ENCODE data around the gene MAP4K1.
"Not testable (repeated sequence)": the region's sequence is repeated elsewhere in the genome, so short reads cannot be mapped to it uniquely, and the experiment has no call there.

The MAP4K1 gene

GRCh38 chr19:38624822-38625221 is 7.1 kb upstream of the MAP4K1 start:
- DNase-seq (ENCODE audit: low read depth): no peak

DNA sequence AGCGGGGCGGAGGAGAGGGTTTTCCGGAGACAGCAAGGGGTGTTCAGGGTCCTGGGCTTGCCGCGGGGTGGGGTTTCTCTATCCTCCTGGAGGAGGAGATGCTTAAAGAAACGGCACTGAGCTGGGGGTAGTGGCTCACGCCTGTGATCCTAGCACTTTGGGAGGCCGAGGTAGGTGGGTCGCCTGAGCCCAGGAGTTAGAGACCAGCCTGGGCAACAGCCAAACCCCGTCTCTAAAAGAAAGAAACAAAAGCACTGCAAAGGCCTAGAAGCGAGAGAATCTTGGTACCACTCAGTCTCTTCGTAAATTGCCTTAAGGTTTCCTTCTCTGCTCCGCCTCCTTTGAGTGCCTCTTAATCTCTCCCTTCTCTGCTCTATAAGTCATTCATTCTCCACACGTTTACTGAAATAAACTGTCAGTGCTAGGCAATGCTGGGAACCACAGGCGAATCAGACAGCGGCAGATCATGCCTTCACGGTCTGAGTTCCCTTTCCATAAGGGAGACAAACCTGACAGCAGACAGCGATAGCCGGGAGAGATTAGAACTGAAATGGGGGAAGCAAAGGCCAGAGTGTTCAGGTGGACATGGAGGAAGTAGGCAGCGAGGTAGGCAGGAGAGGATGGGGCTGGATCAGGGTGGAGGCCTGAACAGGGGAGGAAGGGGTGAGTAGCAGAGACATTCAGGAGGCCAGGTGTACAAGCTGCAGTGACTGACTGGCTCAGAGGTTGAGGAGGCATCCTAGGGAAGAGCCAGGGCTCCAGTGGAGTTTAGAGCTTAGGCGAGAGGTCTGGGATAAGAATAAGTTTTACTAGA is 1.8 kb upstream of the MAP4K1 start:
- DNase-seq (ENCODE audit: low read depth): no peak

GRCh38 chr19:38618590-38619360 is 1.0 kb upstream of the MAP4K1 start, which contains the start of gene EIF3K:
EIF3K (plus strand) TSS chr19:38619188; CDS start chr19:38619269, 81 bp downstream.
- peak; percentile 99 for DNase-seq (ENCODE audit: low read depth)

- DNase-seq (ENCODE audit: low read depth): no peak
Observed at GRCh38 chr19:38617283-38617763, 430 bp downstream of the MAP4K1 start.

DNA sequence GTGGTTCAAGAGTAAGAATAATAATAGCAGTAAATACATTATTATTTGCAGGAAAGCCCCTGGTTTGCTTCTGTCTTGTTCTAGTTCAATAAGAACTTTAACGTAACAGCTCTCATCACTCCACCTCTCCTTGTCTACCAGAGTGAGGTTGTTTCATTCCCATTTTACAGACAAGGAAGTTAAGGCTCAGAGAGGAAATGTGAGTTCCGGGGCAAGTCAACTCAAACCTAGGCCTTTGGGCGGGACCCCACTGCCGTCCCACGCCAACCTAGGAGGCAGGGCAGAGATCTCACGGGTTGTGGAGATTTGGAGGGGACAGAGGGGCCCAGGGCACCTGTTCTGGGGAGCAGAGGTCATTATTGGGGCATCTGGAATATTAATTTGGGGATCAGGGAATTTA is 1.5 kb downstream of the MAP4K1 start:
- DNase-seq (ENCODE audit: low read depth): no peak

GRCh38 chr19:38615007-38615581 is 2.7 kb downstream of the MAP4K1 start:
- DNase-seq (ENCODE audit: low read depth): no peak

- no peak for DNase-seq (ENCODE audit: low read depth)
Observed at GRCh38 chr19:38614289-38614688, 3.5 kb downstream of the MAP4K1 start.

DNA sequence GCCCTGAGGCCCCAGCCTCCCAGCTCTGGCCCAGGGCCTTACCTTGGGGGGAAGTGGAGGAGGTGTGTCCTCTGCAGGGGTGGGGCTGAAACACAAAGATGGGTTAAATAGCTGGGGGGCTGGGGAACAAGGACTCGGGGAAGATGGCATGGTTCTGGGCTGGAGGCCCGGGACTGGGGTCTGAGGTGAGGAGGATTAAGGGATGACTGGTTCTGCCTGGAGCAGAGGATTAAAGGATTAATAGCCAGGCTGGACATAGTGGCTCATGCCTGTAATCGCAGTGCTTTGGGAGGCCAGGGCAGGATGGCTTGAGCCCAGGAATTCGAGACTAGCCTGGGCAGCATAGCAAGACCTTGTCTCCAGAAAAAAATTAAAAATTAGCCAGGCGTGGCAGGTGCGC is 11.6 kb downstream of the MAP4K1 start:
- no peak for DNase-seq (ENCODE audit: low read depth)

GRCh38 chr19:38602856-38603255 is 14.9 kb downstream of the MAP4K1 start:
- not testable (repeated sequence) for DNase-seq (ENCODE audit: low read depth)

- DNase-seq (ENCODE audit: low read depth): no peak
Observed at GRCh38 chr19:38599722-38600121, 18.0 kb downstream of the MAP4K1 start.

- DNase-seq (ENCODE audit: low read depth): no peak
Observed at GRCh38 chr19:38597075-38597474, 20.7 kb downstream of the MAP4K1 start.

- no peak for DNase-seq (ENCODE audit: low read depth)
Observed at GRCh38 chr19:38596057-38596981, 21.4 kb downstream of the MAP4K1 start.

DNA sequence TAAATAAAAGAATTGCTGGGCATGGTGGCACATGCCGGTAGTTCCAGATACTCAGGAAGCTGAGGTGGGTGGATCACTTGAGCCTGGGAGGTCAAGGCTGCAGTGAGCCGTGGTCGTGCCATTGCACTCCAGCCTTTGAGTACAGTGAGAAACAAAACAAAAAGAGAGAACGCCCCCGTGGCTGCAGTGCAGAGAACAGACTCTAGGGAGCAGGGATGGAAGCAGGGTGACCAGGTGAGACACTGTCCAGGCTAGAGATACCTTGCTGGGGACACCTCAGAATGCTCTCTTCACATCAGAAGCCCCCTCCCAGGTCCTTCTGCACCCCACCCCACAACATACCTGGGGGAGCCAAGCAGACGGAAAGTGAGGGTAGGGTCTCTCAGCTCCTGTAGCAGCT is 24.8 kb downstream of the MAP4K1 start:
- DNase-seq (ENCODE audit: low read depth): no peak

GRCh38 chr19:38588041-38588440 is 29.7 kb downstream of the MAP4K1 start:
- DNase-seq (ENCODE audit: low read depth): no peak

- DNase-seq (ENCODE audit: low read depth): no peak
Observed at GRCh38 chr19:38587562-38587961, 30.2 kb downstream of the MAP4K1 start.

DNA sequence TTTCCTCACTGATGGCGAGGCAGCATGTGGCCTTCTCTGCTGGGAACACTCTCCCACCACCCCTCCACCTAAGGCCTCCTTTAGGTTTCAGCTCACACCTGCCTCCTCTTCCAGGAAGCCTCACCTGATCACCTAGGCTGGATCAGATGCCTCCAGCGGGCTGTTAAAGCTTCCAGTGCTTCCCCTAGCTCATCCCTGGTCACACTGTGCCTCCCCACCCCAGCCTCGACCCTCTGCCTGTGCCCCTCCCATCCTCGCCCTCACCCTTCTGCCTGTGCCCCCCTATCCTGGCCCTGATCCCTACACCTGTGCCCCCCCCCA is 33.8 kb downstream of the MAP4K1 start:
- no peak for DNase-seq (ENCODE audit: low read depth)

DNA sequence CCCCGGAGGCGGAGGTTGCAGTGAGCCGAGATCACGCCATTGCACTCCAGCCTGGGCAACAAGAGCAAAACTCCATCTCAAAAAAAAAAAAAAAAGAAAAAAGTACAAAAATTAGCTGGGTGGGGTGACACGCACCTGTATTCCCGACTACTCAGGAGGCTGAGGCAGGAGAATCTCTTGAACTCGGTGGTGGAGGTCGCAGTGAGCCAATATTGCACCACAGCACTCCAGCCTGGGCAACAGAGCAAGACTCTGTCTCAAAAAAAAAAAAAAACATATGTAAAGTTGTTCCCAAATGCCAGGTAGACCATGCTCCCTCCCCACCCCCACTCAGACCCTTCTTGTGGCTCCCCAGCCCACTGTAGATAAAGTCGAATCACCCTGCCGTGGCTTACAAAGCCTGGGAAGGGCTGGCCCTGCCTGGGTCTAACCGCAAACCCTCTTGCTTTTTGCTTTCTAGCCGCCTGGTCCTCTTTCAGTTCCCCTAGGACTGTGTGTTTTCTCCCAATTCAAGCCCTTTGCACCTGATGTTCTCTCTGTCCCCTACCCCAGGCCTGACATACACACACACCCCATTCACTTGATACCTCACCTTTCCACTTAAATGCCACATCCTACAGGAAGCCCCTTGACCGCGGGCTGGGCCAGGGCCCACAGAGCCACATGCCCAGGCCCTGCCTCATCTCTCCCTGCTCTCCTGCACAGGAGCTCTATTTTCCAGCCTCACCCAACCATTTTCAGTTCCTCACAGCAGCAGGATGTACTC is 34.4 kb downstream of the MAP4K1 start:
- DNase-seq (ENCODE audit: low read depth): no peak

DNA sequence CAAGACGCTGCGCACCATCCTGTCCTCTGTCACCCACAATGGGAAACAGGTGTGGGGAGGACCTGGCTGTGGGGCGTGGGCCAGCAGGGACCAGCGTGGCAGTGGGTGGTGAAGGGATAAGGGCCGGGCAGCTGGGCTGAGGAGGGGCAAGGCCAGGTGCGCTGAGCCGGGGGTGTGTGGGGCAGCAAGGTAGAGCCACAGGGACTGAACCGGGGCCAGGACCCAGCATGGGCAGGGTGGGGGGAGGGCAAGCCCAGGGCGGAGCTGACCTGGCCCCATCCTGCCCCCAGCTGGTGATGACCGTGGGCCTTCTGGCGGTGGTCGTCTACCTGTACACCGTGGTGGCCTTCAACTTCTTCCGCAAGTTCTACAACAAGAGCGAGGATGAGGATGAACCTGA is 37.7 kb downstream of the MAP4K1 start:
- no peak for DNase-seq (ENCODE audit: low read depth)

GRCh38 chr19:38579304-38579703 is 38.4 kb downstream of the MAP4K1 start:
- DNase-seq (ENCODE audit: low read depth): not testable (repeated sequence)

DNA sequence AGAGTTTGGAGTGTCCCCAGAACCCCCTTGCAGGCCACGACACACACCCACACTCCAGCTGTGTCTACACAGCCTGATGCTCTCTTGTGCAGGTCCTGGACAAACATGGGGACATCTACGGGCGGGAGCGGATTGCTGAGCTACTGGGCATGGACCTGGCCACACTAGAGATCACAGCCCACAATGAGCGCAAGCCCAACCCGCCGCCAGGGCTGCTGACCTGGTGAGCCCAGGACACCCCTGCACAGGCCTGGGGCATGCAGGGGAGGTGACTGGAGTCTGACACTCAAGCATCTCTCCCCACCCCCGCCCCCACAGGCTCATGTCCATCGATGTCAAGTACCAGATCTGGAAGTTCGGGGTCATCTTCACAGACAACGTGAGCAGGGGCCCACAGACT is 39.9 kb downstream of the MAP4K1 start:
- DNase-seq (ENCODE audit: low read depth): no peak

- DNase-seq (ENCODE audit: low read depth): no peak
Observed at GRCh38 chr19:38571682-38572081, 46.1 kb downstream of the MAP4K1 start.
